ENCODE results near the gene CD300LB. TPM values are rescaled to one million over a fixed set of nuclear protein-coding genes. Genes with fewer than 3 reads are reported as not detected.
"Not testable (repeated sequence)": the region's sequence is repeated elsewhere in the genome, so short reads cannot be mapped to it uniquely, and the experiment has no call there.

CD300LB gene
- polyA plus RNA-seq, 3 donors, result 0.17 to 0.44 (median 0.20) TPM

DNA sequence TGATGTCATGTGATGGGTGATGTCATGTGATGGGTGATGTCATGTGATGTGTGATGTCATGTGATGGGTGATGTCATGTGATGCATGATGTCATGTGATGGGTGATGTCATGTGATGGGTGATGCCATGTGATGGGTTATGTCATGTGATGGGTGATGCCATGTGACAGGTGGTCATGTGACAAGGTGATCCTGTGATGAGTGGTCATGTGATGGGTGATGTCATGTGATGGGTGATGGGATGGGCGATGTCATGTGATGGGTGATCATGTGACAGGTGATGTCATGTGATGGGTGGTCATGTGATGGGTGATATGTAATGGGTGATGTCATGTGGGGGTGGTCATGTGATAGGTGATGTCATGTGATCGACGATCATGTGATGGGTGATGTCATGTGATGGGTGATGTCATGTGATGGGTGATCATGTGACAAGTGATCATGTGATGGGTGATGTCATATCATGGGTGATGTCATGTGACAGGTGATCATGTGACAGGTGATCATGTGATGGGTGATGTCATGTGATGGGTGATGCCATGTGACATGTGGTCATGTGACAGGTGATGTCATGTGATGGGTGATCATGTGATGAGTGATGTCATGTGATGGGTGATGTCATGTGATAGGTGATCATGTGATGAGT is 17.2 kb downstream of the CD300LB start:
- DNase-seq (ENCODE audit: extremely low read depth in 1 of 11, low read depth in 9 of 11, low spot score in 4 of 11), result peak in 3 of 11 donors; percentile 4 to 26 (median 17)

DNA sequence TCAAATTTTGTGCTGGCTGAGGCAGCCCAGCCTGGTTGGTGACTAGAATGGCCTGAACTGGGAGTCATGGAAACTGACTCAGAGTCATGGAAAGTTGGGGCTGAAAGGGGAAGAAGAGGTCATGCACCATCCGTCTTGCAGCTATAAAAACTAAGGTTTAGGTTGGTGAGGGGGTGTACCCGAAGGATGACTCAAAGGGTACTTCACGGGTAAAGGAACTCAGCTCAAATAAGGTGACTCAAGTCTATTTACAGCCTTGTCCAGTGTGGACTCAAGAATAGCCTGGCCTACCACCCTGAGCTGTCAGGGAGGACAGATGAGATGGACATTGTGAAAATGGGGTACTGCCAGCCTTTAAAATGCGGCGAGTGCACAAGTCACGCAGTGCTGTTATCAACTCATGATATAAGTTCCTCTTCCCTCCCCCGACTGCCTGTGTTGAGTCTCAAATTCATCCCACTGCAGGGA is 18.6 kb downstream of the CD300LB start:
- DNase-seq (ENCODE audit: extremely low read depth in 1 of 11, low read depth in 9 of 11, low spot score in 4 of 11), result no peak

GRCh38 chr17:74512036-74512435 is 19.2 kb downstream of the CD300LB start:
- no peak for DNase-seq (ENCODE audit: extremely low read depth in 1 of 11, low read depth in 9 of 11, low spot score in 4 of 11)

GRCh38 chr17:74508156-74508555 is 23.1 kb downstream of the CD300LB start:
- no peak for DNase-seq (ENCODE audit: extremely low read depth in 1 of 11, low read depth in 9 of 11, low spot score in 4 of 11)

GRCh38 chr17:74503949-74504348 is 27.3 kb downstream of the CD300LB start:
- not testable (repeated sequence) for DNase-seq (ENCODE audit: extremely low read depth in 1 of 11, low read depth in 9 of 11, low spot score in 4 of 11)

- DNase-seq (ENCODE audit: extremely low read depth in 1 of 11, low read depth in 9 of 11, low spot score in 4 of 11), result no peak
These were observed 28.4 kb downstream of the CD300LB start for GRCh38 chr17:74502861-74503260.

- no peak for DNase-seq (ENCODE audit: extremely low read depth in 1 of 11, low read depth in 9 of 11, low spot score in 4 of 11)
These were observed 31.3 kb downstream of the CD300LB start for GRCh38 chr17:74499992-74500391.

DNA sequence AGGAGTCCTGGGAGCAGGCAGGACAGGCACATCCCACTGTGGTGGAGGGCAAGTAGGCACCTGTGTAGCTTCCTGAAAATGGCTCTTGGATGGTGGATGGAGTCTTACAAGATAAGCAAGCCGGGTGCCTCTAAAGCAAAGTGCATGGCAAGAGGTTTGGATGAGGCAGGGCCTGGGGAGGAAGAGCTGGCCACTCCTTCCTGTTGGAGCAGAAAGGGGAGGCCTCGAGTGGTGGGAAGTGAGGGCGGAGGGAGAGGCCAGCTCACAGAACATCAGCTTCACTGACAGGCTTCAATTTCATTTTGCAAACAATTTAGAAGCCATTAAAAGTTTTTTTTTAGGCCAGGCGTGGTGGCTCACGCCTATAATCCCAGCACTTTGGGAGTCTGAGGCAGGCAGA is 33.8 kb downstream of the CD300LB start:
- DNase-seq (ENCODE audit: extremely low read depth in 1 of 11, low read depth in 9 of 11, low spot score in 4 of 11), result no peak

DNA sequence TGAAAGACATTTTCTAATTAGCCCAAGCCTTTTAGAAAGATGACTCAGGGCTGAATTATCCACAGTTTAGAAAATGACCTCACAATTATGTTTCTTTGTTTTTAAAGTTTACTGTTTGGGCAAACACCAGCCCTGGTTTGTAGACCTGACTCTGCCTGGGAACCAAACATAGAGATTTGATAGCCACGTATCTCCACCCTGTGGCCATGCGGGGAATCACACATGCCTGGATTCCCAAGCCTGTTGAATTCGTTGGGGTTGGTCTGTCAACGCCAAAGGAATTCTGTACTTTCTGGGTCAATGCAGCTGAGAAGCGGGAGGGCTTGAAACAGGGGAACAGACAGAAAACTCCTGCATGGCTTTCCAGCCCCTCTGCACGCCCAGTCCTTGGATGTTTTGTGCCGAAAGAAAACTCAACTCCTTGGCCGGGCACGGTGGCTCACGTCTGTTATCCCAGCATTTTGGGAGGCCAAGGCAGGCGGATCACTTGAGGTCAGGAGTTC is 37.9 kb downstream of the CD300LB start:
- DNase-seq (ENCODE audit: extremely low read depth in 1 of 11, low read depth in 9 of 11, low spot score in 4 of 11), result peak; percentile 38 to 84 (median 60)

GRCh38 chr17:74491626-74492025 is 39.6 kb downstream of the CD300LB start:
- no peak for DNase-seq (ENCODE audit: extremely low read depth in 1 of 11, low read depth in 9 of 11, low spot score in 4 of 11)

DNA sequence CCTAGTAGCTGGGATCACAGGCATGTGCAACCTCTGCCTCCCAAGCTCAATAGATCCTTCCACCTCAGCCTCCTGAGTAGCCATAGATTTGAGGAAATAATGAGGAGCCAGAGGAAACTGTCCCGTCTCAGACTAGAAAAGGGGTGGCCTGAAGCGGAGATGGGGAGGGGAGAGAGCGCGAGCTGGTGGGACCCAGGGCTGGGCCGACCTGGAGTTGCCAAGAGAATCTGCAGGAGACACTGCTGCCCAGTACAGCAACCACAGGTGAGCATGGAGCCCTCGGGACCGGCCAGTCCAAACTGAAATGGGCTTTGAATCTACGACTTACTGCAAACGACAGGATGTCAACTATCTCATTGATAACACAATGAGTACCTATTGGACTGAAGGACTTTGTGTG is 40.6 kb downstream of the CD300LB start:
- no peak for DNase-seq (ENCODE audit: extremely low read depth in 1 of 11, low read depth in 9 of 11, low spot score in 4 of 11)

DNA sequence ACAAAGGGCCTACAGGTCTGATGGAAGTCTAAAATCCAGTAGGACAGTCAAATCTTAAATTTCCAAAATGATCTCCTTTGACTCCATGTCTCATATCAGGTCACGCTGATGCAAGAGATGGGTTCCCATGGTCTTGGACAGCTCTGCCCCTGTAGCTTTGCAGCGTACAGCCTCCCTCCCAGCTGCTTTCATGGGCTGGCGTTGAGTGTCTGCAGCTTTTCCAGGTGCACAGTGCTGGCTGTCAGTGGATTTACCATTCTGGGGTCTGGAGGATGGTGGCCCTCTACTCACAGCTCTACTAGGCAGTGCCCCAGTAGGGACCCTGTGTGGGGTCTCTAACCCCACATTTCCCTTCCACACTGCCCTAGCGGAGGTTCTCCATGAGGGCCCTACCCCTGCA is 43.0 kb downstream of the CD300LB start:
- DNase-seq (ENCODE audit: extremely low read depth in 1 of 11, low read depth in 9 of 11, low spot score in 4 of 11), result not testable (repeated sequence)

DNA sequence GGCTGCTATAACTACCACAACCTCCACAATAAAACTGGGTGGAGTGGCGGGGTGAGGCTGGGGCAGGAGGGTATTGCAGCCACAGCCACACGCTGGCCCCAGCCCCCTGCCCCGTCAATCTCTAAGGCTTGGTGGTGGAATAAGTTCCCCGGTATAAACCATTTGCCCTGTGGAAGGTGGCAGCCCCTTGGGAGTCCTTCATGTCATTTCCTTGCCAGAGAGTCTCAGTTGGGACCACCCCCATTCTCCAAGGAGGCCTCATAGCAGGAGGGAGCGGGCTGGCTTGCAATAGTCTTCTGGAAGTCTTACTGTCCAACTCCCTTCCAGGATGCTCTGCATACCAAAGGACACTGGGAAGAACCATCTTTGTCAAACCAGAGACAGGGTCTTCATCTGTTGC is 45.4 kb downstream of the CD300LB start:
- DNase-seq (ENCODE audit: extremely low read depth in 1 of 11, low read depth in 9 of 11, low spot score in 4 of 11), result no peak

DNA sequence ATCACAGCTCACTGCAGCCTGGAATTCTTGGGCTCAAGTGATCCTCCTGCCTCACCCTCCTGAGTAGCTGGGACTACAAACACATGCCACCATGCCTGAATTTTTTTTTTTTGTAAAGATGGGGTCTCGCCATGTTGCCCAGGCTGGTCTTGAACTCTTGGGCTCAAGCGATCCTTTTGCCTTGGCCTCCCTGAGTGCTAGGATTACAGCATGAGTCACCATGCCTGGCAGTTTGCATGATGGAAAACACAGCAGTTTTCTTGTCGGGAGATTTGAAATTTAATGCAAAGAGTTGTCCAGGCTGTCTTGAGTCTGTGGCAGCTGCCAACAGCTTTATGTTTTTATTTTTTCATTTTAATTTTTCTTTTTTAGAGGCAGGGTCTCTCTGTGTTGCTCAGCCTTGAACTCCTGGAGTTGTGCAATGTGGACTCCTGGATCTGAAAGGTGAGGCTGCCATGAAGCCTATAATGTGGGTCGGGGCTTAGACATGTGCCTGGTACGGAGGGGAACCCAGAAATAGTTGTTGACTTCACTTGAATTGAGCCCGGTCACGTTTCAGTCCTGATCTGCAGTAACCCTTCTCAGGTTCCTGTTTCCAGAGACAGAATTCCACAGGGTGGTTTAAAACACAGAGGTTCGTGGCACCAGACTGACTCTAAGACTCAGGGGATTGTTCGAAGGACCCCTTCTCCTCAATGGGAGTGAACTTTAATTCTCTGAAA is 46.1 kb downstream of the CD300LB start:
- DNase-seq (ENCODE audit: extremely low read depth in 1 of 11, low read depth in 9 of 11, low spot score in 4 of 11), result no peak

DNA sequence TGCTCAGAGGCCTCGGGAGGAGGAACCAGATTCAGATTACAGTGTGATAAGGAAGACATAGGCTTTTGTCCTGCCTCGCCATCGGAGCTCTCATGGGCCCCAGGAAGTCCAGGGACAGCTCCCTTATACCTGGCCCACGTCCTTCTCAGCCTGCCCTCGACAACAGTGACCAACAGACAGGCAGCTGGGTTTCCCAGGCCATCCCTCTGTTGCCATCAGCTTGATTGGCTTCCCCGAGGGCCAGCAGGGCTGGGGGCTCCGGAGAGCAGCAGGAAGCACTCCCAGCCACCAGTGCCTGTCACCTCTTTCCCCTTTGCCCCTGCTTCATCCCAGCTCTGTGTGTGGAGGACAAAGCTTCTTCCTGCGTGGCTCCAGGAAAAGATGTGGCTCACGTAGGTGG is 47.2 kb downstream of the CD300LB start:
- no peak for DNase-seq (ENCODE audit: extremely low read depth in 1 of 11, low read depth in 9 of 11, low spot score in 4 of 11)

- no peak for DNase-seq (ENCODE audit: extremely low read depth in 1 of 11, low read depth in 9 of 11, low spot score in 4 of 11)
These were observed 49.7 kb downstream of the CD300LB start for GRCh38 chr17:74481621-74482020.

DNA sequence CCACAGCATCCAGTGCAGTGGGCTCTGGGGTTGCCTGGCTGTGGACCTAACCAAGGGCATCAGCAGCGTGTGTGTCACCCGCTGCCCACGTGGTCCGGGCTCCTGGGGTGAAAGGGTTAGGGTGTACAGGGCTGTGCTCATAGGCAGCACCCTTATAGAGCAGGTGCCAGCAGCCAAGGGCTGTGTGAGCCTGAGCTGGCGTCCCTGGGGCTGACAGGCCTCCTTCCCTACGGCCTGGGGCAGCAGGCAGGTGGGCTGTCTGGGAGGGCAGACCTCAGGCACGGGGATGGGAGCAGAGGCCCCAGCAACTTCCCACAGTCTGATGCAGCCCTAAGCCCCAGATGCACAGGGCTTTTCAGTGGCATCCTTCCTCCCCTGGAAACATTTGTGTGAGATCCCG is 51.0 kb downstream of the CD300LB start:
- DNase-seq (ENCODE audit: extremely low read depth in 1 of 11, low read depth in 9 of 11, low spot score in 4 of 11), result no peak

GRCh38 chr17:74478420-74479100 is 52.7 kb downstream of the CD300LB start:
- no peak for DNase-seq (ENCODE audit: extremely low read depth in 1 of 11, low read depth in 9 of 11, low spot score in 4 of 11)

DNA sequence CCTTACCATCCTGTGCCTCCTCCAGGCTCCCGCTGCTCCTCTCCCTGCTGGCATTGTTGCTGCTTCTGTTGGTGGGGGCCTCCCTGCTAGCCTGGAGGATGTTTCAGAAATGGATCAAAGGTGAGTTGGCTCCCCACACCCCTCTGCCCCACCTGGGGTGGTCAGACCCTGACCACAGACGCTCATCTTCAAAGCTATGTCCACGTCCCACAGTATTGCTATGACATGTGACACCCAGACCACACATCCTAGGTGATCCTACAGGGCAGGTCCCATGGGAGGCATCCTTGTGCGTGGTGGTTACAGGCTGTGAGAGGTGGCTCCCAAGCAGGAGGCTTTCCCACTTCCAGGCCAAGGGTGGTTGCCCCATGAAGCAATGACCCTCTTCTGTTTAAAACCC is 53.9 kb downstream of the CD300LB start:
- no peak for DNase-seq (ENCODE audit: extremely low read depth in 1 of 11, low read depth in 9 of 11, low spot score in 4 of 11)

- no peak for DNase-seq (ENCODE audit: extremely low read depth in 1 of 11, low read depth in 9 of 11, low spot score in 4 of 11)
These were observed 56.1 kb downstream of the CD300LB start for GRCh38 chr17:74475189-74475588.

Measured in renal cortex interstitium (tissue), 11 donors.